PC-9 (cell line): Measurements from ENCODE around the gene NEO1. TPM values are rescaled to one million over a fixed set of nuclear protein-coding genes. Genes with fewer than 3 reads are reported as not detected.

Experiments used
- BruUV-seq: library from RNA; stranded (reverse); fragments of 400-500 nt; replicated peaks from 2 replicates; lab custom pipeline; 2021; lab: Mats Ljungman, UMichigan
- CTCF ChIA-PET: fragments of 300-600 bp; sonication (Branson Sonifier 250); formaldehyde crosslinking; loops from one replicate; lab custom pipeline; 2022; ENCODE audit warnings: antibody characterized with exemption; lab: Charles Lee
- POLR2A ChIA-PET: fragments of 300-600 bp; sonication (Branson Sonifier 250); formaldehyde crosslinking; loops from one replicate; lab custom pipeline; 2022; ENCODE audit warnings: antibody characterized with exemption; ENCODE audit not compliant: unreplicated experiment; lab: Charles Lee
- DNase-seq, 2 experiments: peaks; one replicate each; pipeline versions ENCODE4 v3.0.0 to v3.0.0-alpha.2; 2015 to 2022; ENCODE audit warnings: mixed read lengths in 1 of 2
- H2AFZ ChIP-seq: fragments of 200-600 bp; sonication (generic); 2 replicates; pipeline ENCODE4 v1.8.1; 2017; ENCODE audit warnings: antibody characterized with exemption
- H3F3A ChIP-seq: fragments of 200-600 bp; sonication (generic); 2 replicates; pipeline ENCODE4 v1.8.1; 2017; ENCODE audit warnings: antibody characterized with exemption, mild to moderate bottlenecking, low read depth; ENCODE audit not compliant: insufficient read depth
- H3K27ac ChIP-seq: fragments of 200-600 bp; sonication (generic); 2 replicates; pipeline ENCODE4 v1.6.1; 2016; ENCODE audit warnings: mixed run types
- H3K27me3 ChIP-seq: fragments of 200-600 bp; sonication (generic); 2 replicates; pipeline ENCODE4 v1.6.1; 2016; ENCODE audit warnings: low read depth, mixed run types; ENCODE audit not compliant: insufficient read depth
- H3K36me3 ChIP-seq: fragments of 200-600 bp; sonication (generic); 2 replicates; pipeline ENCODE4 v1.6.1; 2016; ENCODE audit warnings: low read depth, mixed run types
- H3K4me1 ChIP-seq: fragments of 200-600 bp; sonication (generic); replicated peaks from 2 replicates; pipeline ENCODE4 v1.6.1; 2016; ENCODE audit warnings: mixed run types; ENCODE audit not compliant: insufficient read depth
- H3K4me2 ChIP-seq: fragments of 200-600 bp; sonication (generic); 2 replicates; pipeline ENCODE4 v1.6.1; 2017; ENCODE audit warnings: mixed run types
- H3K4me3 ChIP-seq: fragments of 200-600 bp; sonication (generic); 2 replicates; pipeline ENCODE4 v1.6.1; 2016; ENCODE audit warnings: mixed run types
- H3K79me2 ChIP-seq: fragments of 200-600 bp; sonication (generic); 2 replicates; pipeline ENCODE4 v1.6.1; 2017; ENCODE audit warnings: low read depth, mixed run types
- H3K9me2 ChIP-seq: fragments of 200-600 bp; sonication (generic); 2 replicates; pipeline ENCODE4 v1.8.1; 2017; ENCODE audit warnings: mild to moderate bottlenecking; ENCODE audit not compliant: insufficient read depth
- H3K9me3 ChIP-seq: fragments of 200-600 bp; sonication (generic); 2 replicates; pipeline ENCODE4 v1.8.1; 2016; ENCODE audit warnings: low read depth; ENCODE audit not compliant: insufficient read depth
- H4K20me1 ChIP-seq: fragments of 200-600 bp; sonication (generic); 2 replicates; pipeline ENCODE4 v1.8.1; 2017; ENCODE audit not compliant: insufficient read depth
- CTCF ChIP-seq: fragments of 200-600 bp; sonication (generic); conservative IDR thresholded peaks from 2 replicates; pipeline ENCODE4 v1.6.1; 2017; ENCODE audit warnings: mixed run types, antibody characterized with exemption, mild to moderate bottlenecking, moderate library complexity
- EZH2 ChIP-seq: fragments of 200-600 bp; sonication (generic); IDR thresholded peaks from 2 replicates; pipeline ENCODE4 v1.8.0; 2017; ENCODE audit warnings: antibody characterized with exemption, low read depth
- intact Hi-C: fragments of 100-400 bp; cut with micrococcal nuclease; formaldehyde crosslinking; loops from one replicate; pipeline ENCODE4 v1.10.0; 2022; ENCODE audit not compliant: unreplicated experiment
- total RNA-seq: library from RNA; stranded (reverse); gene quantifications from 2 replicates; pipeline ENCODE4 v1.2.3, GENCODE V29; 2021

The NEO1 gene
- total RNA-seq, 1 experiment from 2014 or later = 5.2 TPM

DNA sequence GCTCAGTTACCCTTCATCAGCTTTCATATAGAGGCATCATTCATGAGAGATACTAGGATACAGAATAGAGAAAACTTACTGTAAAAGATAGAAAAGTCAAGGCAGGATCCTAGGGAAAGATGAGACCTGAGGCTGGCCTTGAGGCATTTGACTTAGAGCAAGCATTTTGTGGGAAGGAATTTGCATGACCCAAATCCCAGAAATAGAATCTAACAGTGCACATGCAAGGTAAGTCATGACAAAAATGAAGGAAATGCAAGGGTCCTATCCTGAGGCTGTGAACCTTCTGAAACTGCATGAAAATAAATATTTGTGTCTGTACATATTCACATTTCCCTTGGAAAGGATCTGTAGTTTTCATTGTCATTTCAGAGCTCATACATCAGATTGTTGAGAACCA lies 194.2 kb downstream of the NEO1 start:
- no TSS peak for BruUV-seq

GRCh38 chr15:73246898-73247297 lies 194.6 kb downstream of the NEO1 start:
- DNase-seq = no peak
- CTCF ChIA-PET = no interaction called here
- intact Hi-C loops = loop anchor here (10.0 kb wide), 1 partner anchor 462 kb away; the partner anchor contains the start of gene ADPGK

More for the DNA sequence above, 194.2 kb downstream of the NEO1 start:
- Histone ChIP-seq H3K4me1 (no peaks in the 10 kb centered on the region), H3F3A (no peaks in the 10 kb centered on the region), H3K9me2 (no peaks in the 10 kb centered on the region), H3K27me3 (no peaks in the 10 kb centered on the region), H3K36me3 (no peaks in the 10 kb centered on the region), H3K4me3 (no peak overlapping the region), H3K79me2 (no peaks in the 10 kb centered on the region), H3K27ac (no peak overlapping the region), H3K4me2 (no peak overlapping the region), H3K9me3 (no peaks in the 10 kb centered on the region), H2AFZ (no peak overlapping the region), H4K20me1 (no peaks in the 10 kb centered on the region)
- no peak for TF ChIP-seq EZH2
- TF ChIP-seq CTCF = no peak
- intact Hi-C loops = loop anchor here (10.0 kb wide), 1 partner anchor 462 kb away; the partner anchor contains the start of gene ADPGK
- ChIA-PET CTCF (interaction anchor here (0.6 kb wide), 1 partner anchor 402 kb away, joined by 6 read pairs; no protein-coding TSS in a partner anchor), POLR2A (no interaction called here)
- DNase-seq = no peak

DNA sequence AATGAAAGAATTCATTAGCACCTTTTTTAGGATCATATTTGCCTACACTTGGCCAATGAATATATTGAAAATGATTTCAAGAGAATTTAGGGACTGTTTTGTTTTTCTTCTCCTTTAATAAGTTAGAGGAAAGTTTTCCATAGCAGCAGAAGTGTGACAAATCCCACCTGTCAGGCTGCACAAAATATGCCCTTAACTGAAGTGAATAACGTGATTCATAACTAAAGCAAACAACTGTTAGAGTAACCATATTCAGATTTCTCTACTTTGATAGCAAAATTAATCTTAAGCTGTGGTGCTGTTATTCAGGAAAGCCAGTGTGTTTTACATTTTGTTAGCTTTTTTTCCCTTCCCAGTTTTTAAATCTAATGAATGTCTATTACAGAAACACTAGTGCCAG lies 195.1 kb downstream of the NEO1 start:
- no TSS peak for BruUV-seq
- no peaks in the 10 kb centered on the region for H3K79me2 ChIP-seq
- CTCF ChIA-PET = no interaction called here
- no peaks in the 10 kb centered on the region for H3K9me2 ChIP-seq
- DNase-seq = no peak
- TF ChIP-seq EZH2 = no peak
- TF ChIP-seq CTCF = no peak
- no peaks in the 10 kb centered on the region for H3K9me3 ChIP-seq
- no peak overlapping the region for H3K4me2 ChIP-seq
- POLR2A ChIA-PET = no interaction called here
- no peaks in the 10 kb centered on the region for H3K36me3 ChIP-seq
- no peaks in the 10 kb centered on the region for H4K20me1 ChIP-seq
- no peaks in the 10 kb centered on the region for H3K4me1 ChIP-seq
- no peak overlapping the region for H2AFZ ChIP-seq
- intact Hi-C loops = loop anchor here (10.0 kb wide), 1 partner anchor 463 kb away; the partner anchor contains the start of gene ADPGK
- no peaks in the 10 kb centered on the region for H3F3A ChIP-seq
- no peak overlapping the region for H3K27ac ChIP-seq
- H3K27me3 ChIP-seq = no peaks in the 10 kb centered on the region
- H3K4me3 ChIP-seq = no peak overlapping the region

More at GRCh38 chr15:73246898-73247297, 194.6 kb downstream of the NEO1 start:
- Histone ChIP-seq H3K27me3 (no peaks in the 10 kb centered on the region), H3K4me1 (no peaks in the 10 kb centered on the region), H3K4me2 (no peak overlapping the region), H3K9me3 (no peaks in the 10 kb centered on the region), H3F3A (no peaks in the 10 kb centered on the region), H4K20me1 (no peaks in the 10 kb centered on the region), H3K9me2 (no peaks in the 10 kb centered on the region), H3K36me3 (no peaks in the 10 kb centered on the region), H3K79me2 (no peaks in the 10 kb centered on the region), H3K27ac (no peak overlapping the region), H3K4me3 (no peak overlapping the region), H2AFZ (no peak overlapping the region)
- POLR2A ChIA-PET = no interaction called here
- BruUV-seq = no TSS peak
- TF ChIP-seq CTCF = no peak
- TF ChIP-seq EZH2 = no peak
